GM12878 (cell line): ENCODE measurements around the gene SNX32. TPM values are rescaled to one million over a fixed set of nuclear protein-coding genes. Genes with fewer than 3 reads are reported as not detected.
A peak's percentile ranks its signal among the peaks of the same experiment; 100 is the strongest.

ENCODE experiments used
- ATF7 ChIP-seq: fragments of 450-650 bp; IDR thresholded peaks from 2 replicates; pipeline ENCODE4 v1.6.1; 2016; ENCODE audit warnings: low read depth, mild to moderate bottlenecking
- DPF2 ChIP-seq: fragments of 450-650 bp; IDR thresholded peaks from 2 replicates; pipeline ENCODE4 v1.6.1; 2017; ENCODE audit warnings: mild to moderate bottlenecking
- EP300 ChIP-seq, 2 experiments: fragments of 150-350 bp in 1 of 2; IDR thresholded peaks; 2 replicates each; pipeline ENCODE4 v1.6.1; 2011 to 2012; ENCODE audit warnings: low read depth in 2 of 2, low read length in 2 of 2, borderline replicate concordance in 1 of 2, improper control_type of control experiment in 1 of 2, inconsistent platforms in 1 of 2; ENCODE audit not compliant: control insufficient read depth in 1 of 2
- ETV6 ChIP-seq, 2 experiments: fragments of 450-650 bp in 1 of 2; IDR thresholded peaks in 1 of 2; conservative IDR thresholded peaks in 1 of 2; 2 replicates each; pipeline ENCODE4 v1.6.1; 2014; ENCODE audit warnings: antibody characterized with exemption in 1 of 2, borderline replicate concordance in 1 of 2, low read depth in 1 of 2, mild to moderate bottlenecking in 1 of 2, moderate library complexity in 1 of 2
- EZH2 ChIP-seq: IDR thresholded peaks from 2 replicates; pipeline ENCODE4 v1.6.1; 2012; ENCODE audit warnings: low read depth, mild to moderate bottlenecking, control low read depth, inconsistent platforms, low read length, borderline replicate concordance; ENCODE audit not compliant: control insufficient read depth
- KDM1A ChIP-seq: fragments of 200-600 bp; sonication (generic); IDR thresholded peaks from 2 replicates; pipeline ENCODE4 v1.6.1; 2016; ENCODE audit warnings: borderline replicate concordance
- KLF5 ChIP-seq: fragments of 450-650 bp; IDR thresholded peaks from 2 replicates; pipeline ENCODE4 v1.6.1; 2014; ENCODE audit warnings: mild to moderate bottlenecking; ENCODE audit not compliant: partially characterized antibody
- NR2C2 ChIP-seq: IDR thresholded peaks from 2 replicates; pipeline ENCODE4 v1.6.1; 2011; ENCODE audit warnings: borderline replicate concordance, low read depth; ENCODE audit not compliant: control insufficient read depth, insufficient read length
- NR2F1 ChIP-seq: fragments of 450-650 bp; conservative IDR thresholded peaks from 2 replicates; pipeline ENCODE4 v1.6.1; 2017; ENCODE audit warnings: mild to moderate bottlenecking
- NRF1 ChIP-seq: conservative IDR thresholded peaks from 2 replicates; pipeline ENCODE4 v1.6.1; 2011; ENCODE audit warnings: mild to moderate bottlenecking, low read depth, low read length, improper control_type of control experiment
- POLR2AphosphoS2 ChIP-seq: IDR thresholded peaks from 2 replicates; pipeline ENCODE4 v1.6.1; 2011; ENCODE audit warnings: low read depth, mild to moderate bottlenecking, low read length, improper control_type of control experiment, moderate library complexity
- POU2F2 ChIP-seq: IDR thresholded peaks from 3 replicates; pipeline ENCODE4 v1.6.1; 2011; ENCODE audit warnings: low read depth, mild to moderate bottlenecking, low read length, borderline replicate concordance
- RAD51 ChIP-seq: fragments of 450-650 bp; IDR thresholded peaks from 2 replicates; pipeline ENCODE4 v1.6.1; 2016; ENCODE audit warnings: moderate library complexity, mild to moderate bottlenecking, inconsistent platforms
- STAT1 ChIP-seq: fragments of 450-650 bp; conservative IDR thresholded peaks from 2 replicates; pipeline ENCODE4 v1.6.1; 2014; ENCODE audit warnings: antibody characterized with exemption, mild to moderate bottlenecking
- SUPT20H ChIP-seq: IDR thresholded peaks from 2 replicates; pipeline ENCODE4 v1.6.1; 2011; ENCODE audit warnings: low read depth, mild to moderate bottlenecking, low read length, moderate library complexity, borderline replicate concordance; ENCODE audit not compliant: control insufficient read depth
- TAF1 ChIP-seq: IDR thresholded peaks from 2 replicates; pipeline ENCODE4 v1.6.1; 2011; ENCODE audit warnings: mild to moderate bottlenecking, low read depth, low read length, borderline replicate concordance
- polyA plus RNA-seq, 11 experiments: library from polyadenylated mRNA; depleted of rRNA in 4 of 11; unstranded in 6 of 11; stranded (reverse) in 5 of 11; fragments of >200 nt; fragmentation: Nextera tagmentation in 4 of 11; fragmentation: Illumina TruSeq in 1 of 11; extraction: Ambion mirVana in 4 of 11; extraction: Trizol in 1 of 11; gene quantifications; 1 replicate in 1 of 11; 2 replicates in 10 of 11; pipeline versions ENCODE4 v1.2.1 to v1.2.3, GENCODE V29; 2011 to 2016; ENCODE audit warnings: inconsistent platforms in 2 of 11, missing spikeins in 2 of 11, low read depth in 1 of 11
- total RNA-seq, 4 experiments: library from RNA; depleted of rRNA in 3 of 4; stranded (reverse); fragments of >200 nt in 3 of 4; fragmentation: Illumina TruSeq in 1 of 4; extraction: Trizol in 1 of 4; gene quantifications; 2 replicates each; pipeline versions ENCODE4 v1.2.1 to v1.2.3, GENCODE V29; 2013 to 2021
- TF ChIP-seq, protein P1 (sequence below): IDR thresholded peaks from 2 replicates; pipeline ENCODE4 v1.6.1; 2012; ENCODE audit warnings: low read depth, low read length, improper control_type of control experiment
- TF ChIP-seq, protein P2 (sequence below): IDR thresholded peaks from 2 replicates; pipeline ENCODE4 v1.6.1; 2012; ENCODE audit warnings: improper control_type of control experiment, low read depth, low read length; ENCODE audit not compliant: insufficient replicate concordance
- TF ChIP-seq, protein P3 (sequence below): IDR thresholded peaks from 2 replicates; pipeline ENCODE4 v1.6.1; 2011; ENCODE audit warnings: low read depth, low read length, improper control_type of control experiment, borderline replicate concordance
- TF ChIP-seq, protein P4 (sequence below): IDR thresholded peaks from 2 replicates; pipeline ENCODE4 v1.6.1; 2011; ENCODE audit warnings: borderline replicate concordance, low read depth, mild to moderate bottlenecking, moderate library complexity, mixed read lengths, low read length; ENCODE audit not compliant: insufficient read depth; ENCODE audit errors: extremely low read length

The SNX32 gene
- total and polyA plus RNA-seq, 10 of the 15 experiments (the other 5 are each of a cell fraction or from before 2014, with no cell fraction given): 0.04 to 1.5 (median 0.11) TPM; not detected in 1

DNA sequence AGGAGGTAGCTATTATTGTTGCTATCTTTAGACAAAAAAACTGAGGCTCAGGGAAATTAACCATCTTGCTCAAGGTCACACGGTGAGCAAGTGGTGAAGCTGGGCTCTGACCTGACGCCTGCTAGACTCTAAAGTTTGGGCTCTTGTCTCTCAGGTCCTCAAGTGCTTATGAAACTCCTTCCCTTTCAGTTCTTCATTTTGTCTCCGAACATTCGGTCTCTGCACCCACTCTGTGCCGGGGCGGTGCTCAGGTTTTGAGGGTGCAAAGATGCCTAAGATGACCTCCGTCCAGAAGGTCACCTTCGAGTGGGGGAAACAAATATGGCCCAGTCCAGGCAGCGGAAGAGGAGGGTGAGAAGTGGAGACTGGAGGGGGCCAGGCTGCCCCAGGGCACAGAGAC is 30.9 kb upstream of the SNX32 start (continued):
- TF ChIP-seq POU2F2 (peak; percentile 38; the same call in 1 of the 3 replicates), EZH2 (no peak), NR2F1 (peak; percentile 95), STAT1 (no peak), NR2C2 (no peak), POLR2AphosphoS2 (no peak), ATF7 (0 out of 2 replicates have a peak, but pooled peaks have one; percentile 35), SUPT20H (no peak), KLF5 (no peak), EP300 (IDR thresholded peaks at IDR 0.05; ENCODE audit: borderline replicate concordance in 1 of 2, control insufficient read depth in 1 of 2, low read depth in 2 of 2, low read length in 2 of 2) (0 out of 4 replicates have a peak, but pooled peaks of 1 of the 2 experiments have one; percentile 44), RAD51 (no peak), ETV6 (conservative IDR thresholded peaks at IDR 0.05 in 1 of 2, IDR thresholded peaks at IDR 0.05 in 1 of 2; ENCODE audit: borderline replicate concordance in 1 of 2, low read depth in 1 of 2) (no peak), KDM1A (no peak), DPF2 (peak; percentile 79; the same call in 1 of the 2 replicates), NRF1 (no peak), TAF1 (0 out of 2 replicates have a peak, but pooled peaks have one; percentile 25)
- TF ChIP-seq, protein P1, sequence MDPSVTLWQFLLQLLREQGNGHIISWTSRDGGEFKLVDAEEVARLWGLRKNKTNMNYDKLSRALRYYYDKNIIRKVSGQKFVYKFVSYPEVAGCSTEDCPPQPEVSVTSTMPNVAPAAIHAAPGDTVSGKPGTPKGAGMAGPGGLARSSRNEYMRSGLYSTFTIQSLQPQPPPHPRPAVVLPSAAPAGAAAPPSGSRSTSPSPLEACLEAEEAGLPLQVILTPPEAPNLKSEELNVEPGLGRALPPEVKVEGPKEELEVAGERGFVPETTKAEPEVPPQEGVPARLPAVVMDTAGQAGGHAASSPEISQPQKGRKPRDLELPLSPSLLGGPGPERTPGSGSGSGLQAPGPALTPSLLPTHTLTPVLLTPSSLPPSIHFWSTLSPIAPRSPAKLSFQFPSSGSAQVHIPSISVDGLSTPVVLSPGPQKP: no peak
- TF ChIP-seq, protein P2, sequence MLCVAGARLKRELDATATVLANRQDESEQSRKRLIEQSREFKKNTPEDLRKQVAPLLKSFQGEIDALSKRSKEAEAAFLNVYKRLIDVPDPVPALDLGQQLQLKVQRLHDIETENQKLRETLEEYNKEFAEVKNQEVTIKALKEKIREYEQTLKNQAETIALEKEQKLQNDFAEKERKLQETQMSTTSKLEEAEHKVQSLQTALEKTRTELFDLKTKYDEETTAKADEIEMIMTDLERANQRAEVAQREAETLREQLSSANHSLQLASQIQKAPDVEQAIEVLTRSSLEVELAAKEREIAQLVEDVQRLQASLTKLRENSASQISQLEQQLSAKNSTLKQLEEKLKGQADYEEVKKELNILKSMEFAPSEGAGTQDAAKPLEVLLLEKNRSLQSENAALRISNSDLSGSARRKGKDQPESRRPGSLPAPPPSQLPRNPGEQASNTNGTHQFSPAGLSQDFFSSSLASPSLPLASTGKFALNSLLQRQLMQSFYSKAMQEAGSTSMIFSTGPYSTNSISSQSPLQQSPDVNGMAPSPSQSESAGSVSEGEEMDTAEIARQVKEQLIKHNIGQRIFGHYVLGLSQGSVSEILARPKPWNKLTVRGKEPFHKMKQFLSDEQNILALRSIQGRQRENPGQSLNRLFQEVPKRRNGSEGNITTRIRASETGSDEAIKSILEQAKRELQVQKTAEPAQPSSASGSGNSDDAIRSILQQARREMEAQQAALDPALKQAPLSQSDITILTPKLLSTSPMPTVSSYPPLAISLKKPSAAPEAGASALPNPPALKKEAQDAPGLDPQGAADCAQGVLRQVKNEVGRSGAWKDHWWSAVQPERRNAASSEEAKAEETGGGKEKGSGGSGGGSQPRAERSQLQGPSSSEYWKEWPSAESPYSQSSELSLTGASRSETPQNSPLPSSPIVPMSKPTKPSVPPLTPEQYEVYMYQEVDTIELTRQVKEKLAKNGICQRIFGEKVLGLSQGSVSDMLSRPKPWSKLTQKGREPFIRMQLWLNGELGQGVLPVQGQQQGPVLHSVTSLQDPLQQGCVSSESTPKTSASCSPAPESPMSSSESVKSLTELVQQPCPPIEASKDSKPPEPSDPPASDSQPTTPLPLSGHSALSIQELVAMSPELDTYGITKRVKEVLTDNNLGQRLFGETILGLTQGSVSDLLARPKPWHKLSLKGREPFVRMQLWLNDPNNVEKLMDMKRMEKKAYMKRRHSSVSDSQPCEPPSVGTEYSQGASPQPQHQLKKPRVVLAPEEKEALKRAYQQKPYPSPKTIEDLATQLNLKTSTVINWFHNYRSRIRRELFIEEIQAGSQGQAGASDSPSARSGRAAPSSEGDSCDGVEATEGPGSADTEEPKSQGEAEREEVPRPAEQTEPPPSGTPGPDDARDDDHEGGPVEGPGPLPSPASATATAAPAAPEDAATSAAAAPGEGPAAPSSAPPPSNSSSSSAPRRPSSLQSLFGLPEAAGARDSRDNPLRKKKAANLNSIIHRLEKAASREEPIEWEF: no peak
- TF ChIP-seq, protein P3, sequence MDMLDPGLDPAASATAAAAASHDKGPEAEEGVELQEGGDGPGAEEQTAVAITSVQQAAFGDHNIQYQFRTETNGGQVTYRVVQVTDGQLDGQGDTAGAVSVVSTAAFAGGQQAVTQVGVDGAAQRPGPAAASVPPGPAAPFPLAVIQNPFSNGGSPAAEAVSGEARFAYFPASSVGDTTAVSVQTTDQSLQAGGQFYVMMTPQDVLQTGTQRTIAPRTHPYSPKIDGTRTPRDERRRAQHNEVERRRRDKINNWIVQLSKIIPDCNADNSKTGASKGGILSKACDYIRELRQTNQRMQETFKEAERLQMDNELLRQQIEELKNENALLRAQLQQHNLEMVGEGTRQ: no peak
- TF ChIP-seq, protein P4, sequence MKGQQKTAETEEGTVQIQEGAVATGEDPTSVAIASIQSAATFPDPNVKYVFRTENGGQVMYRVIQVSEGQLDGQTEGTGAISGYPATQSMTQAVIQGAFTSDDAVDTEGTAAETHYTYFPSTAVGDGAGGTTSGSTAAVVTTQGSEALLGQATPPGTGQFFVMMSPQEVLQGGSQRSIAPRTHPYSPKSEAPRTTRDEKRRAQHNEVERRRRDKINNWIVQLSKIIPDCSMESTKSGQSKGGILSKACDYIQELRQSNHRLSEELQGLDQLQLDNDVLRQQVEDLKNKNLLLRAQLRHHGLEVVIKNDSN: no peak
